ENCODE data around the gene AHRR.

The AHRR gene

GRCh38 chr5:451587-452458 is 130.3 kb downstream of the AHRR start:
- DNase-seq (ENCODE audit: insufficient read length, low spot score), result no peak
- FAIRE-seq, result no peak

GRCh38 chr5:452978-453710 is 131.6 kb downstream of the AHRR start:
- peak; percentile 68 for FAIRE-seq
- DNase-seq (ENCODE audit: insufficient read length, low spot score), result no peak

- no peak for DNase-seq (ENCODE audit: insufficient read length, low spot score)
Measured at GRCh38 chr5:453725-454481, 132.4 kb downstream of the AHRR start.

GRCh38 chr5:454936-455335 is 133.4 kb downstream of the AHRR start:
- FAIRE-seq (no peak), DNase-seq (ENCODE audit: insufficient read length, low spot score) (no peak)

More at GRCh38 chr5:453725-454481, 132.4 kb downstream of the AHRR start:
- no peak for FAIRE-seq

- DNase-seq (ENCODE audit: insufficient read length, low spot score) (no peak), FAIRE-seq (peak; percentile 40)
Measured at GRCh38 chr5:455806-456205, 134.3 kb downstream of the AHRR start.

GRCh38 chr5:456351-457194 is 135.1 kb downstream of the AHRR start:
- DNase-seq (ENCODE audit: insufficient read length, low spot score) (no peak), FAIRE-seq (no peak)

- FAIRE-seq (peak; percentile 33), DNase-seq (ENCODE audit: insufficient read length, low spot score) (no peak)
Measured at GRCh38 chr5:457195-457961, 135.9 kb downstream of the AHRR start.

GRCh38 chr5:458547-459353 is 137.2 kb downstream of the AHRR start:
- FAIRE-seq, result no peak

GRCh38 chr5:459562-460272 is 138.2 kb downstream of the AHRR start:
- FAIRE-seq, result no peak
- DNase-seq (ENCODE audit: insufficient read length, low spot score), result no peak

More at GRCh38 chr5:458547-459353, 137.2 kb downstream of the AHRR start:
- peak; percentile 41 for DNase-seq (ENCODE audit: insufficient read length, low spot score)

- no peak for FAIRE-seq
- no peak for DNase-seq (ENCODE audit: insufficient read length, low spot score)
Measured at GRCh38 chr5:460273-460625, 138.7 kb downstream of the AHRR start.

GRCh38 chr5:462051-462481 is 140.6 kb downstream of the AHRR start:
- peak; percentile 58 for FAIRE-seq
- DNase-seq (ENCODE audit: insufficient read length, low spot score), result no peak

GRCh38 chr5:463301-463700 is 141.8 kb downstream of the AHRR start:
- no peak for FAIRE-seq
- DNase-seq (ENCODE audit: insufficient read length, low spot score), result no peak

- DNase-seq (ENCODE audit: insufficient read length, low spot score), result no peak
- FAIRE-seq, result peak; percentile 40
Measured at GRCh38 chr5:463952-464351, 142.4 kb downstream of the AHRR start.

GRCh38 chr5:464446-464842 is 142.9 kb downstream of the AHRR start:
- DNase-seq (ENCODE audit: insufficient read length, low spot score) (no peak), FAIRE-seq (no peak)

GRCh38 chr5:464843-465590 is 143.5 kb downstream of the AHRR start:
- DNase-seq (ENCODE audit: insufficient read length, low spot score), result no peak
- no peak for FAIRE-seq

- DNase-seq (ENCODE audit: insufficient read length, low spot score) (no peak), FAIRE-seq (no peak)
Measured at GRCh38 chr5:465591-466403, 144.3 kb downstream of the AHRR start.
